HG03432 (cell line): ENCODE measurements around the gene SLCO2B1.

Source experiments
- ATAC-seq: cut with Tn5 transposase; IDR thresholded peaks from one replicate; pipeline ENCODE4 v1.9.1; 2021; ENCODE audit warnings: mild to moderate bottlenecking, moderate library complexity; ENCODE audit not compliant: unreplicated experiment

The SLCO2B1 gene

GRCh38 chr11:75193271-75193670, 42.4 kb downstream of the SLCO2B1 start:
- no peak for ATAC-seq

- ATAC-seq: no peak
Observed at GRCh38 chr11:75193711-75194110, 42.8 kb downstream of the SLCO2B1 start.

DNA sequence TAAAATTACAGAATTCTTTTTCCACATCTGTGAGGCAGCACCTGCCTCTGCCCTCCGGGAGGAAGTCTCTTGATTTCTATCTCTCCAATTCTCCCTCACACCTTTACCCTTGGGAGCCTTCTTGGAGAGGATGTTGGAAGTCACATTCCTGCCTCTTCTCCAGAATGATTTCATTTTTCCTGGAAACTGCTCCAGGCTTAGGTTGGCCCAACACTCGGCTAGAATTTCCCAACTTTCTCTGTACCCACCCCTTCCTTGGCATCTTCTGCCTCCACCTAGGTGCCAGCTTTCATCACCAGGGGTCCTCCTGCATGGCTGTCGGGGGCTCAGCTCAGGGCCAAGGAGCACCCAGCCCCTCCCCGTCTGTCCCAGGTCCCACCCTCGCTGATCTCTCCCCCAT, 43.2 kb downstream of the SLCO2B1 start:
- no peak for ATAC-seq

DNA sequence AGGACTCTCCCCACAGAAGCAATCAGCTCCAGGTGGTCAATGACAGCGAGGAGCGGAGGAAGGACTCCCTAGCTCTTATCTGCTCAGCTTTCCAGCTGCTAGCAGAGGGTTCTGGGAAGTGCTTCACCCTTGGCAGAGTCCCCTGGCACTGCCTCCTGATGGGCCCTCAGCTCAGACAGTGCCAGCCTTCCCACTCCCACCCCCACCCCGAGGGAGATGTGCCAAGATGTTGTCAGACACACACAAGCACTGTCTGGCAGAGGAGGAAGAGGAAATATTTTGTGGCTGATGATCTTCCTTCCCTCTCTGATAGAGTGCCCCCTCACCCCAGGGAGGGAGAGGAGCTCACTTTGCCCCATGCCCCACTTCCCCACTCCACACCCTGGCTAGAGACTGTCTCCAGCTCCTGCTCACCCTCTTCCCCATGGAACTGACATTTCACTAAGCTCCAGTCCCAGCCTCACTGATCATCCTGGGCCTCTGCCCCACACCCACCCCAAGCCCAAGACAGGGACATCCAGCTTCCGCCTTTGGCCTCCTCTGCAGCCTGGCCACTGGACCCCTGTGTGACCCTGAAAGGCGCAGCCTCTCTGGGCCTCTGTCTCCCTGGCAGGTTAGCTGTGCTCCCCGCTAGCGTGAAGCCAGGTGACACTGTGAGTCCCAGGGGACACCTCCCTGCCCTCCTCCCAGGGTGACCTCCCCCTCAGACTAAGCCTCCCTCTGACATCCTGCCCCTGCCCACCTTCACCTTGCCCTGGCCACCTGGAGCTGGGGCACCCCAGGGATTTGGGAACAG, 44.5 kb downstream of the SLCO2B1 start:
- no peak for ATAC-seq

- ATAC-seq: no peak
Observed at GRCh38 chr11:75196426-75196825, 45.5 kb downstream of the SLCO2B1 start.

DNA sequence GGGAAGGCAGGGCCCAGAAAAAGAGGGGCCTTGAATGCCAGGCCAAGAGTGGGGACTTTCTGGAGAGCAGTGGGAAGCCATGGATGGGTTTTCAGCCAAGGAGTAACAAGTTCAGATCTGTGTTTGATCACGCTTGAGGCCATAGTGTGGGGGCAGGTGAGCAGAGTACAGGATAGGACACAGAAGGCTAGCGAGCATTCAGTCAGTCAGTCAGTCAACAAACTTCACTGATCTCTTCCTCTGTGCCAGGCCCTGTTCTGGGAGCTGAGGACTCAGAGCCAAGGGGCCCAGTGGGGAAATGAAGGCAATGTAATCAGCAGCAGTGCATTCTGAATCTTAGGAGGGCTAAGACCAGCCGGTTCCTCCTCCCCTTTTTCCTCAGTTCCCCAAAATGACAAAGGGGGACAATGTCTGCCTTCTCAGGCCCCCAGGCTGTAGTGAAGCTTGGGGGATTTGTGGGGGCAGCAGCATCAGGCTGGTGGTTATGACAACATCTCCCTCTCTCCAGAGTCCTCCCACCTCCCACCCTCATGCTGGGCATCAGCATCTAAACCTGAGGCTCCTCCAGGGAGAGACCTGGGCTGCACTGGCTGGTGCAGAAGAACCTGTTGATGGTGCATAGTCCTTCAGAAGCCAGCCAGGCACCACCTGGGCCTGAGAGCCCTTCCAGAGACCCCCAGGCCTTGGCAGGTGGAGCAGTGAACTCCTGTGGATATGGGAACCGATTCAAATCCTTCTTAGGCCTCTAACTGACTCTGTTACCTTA, 46.8 kb downstream of the SLCO2B1 start:
- no peak for ATAC-seq

GRCh38 chr11:75198278-75198973, 47.5 kb downstream of the SLCO2B1 start:
- ATAC-seq: no peak

GRCh38 chr11:75199412-75199955, 48.6 kb downstream of the SLCO2B1 start:
- ATAC-seq: no peak

GRCh38 chr11:75200051-75200450, 49.1 kb downstream of the SLCO2B1 start:
- no peak for ATAC-seq

DNA sequence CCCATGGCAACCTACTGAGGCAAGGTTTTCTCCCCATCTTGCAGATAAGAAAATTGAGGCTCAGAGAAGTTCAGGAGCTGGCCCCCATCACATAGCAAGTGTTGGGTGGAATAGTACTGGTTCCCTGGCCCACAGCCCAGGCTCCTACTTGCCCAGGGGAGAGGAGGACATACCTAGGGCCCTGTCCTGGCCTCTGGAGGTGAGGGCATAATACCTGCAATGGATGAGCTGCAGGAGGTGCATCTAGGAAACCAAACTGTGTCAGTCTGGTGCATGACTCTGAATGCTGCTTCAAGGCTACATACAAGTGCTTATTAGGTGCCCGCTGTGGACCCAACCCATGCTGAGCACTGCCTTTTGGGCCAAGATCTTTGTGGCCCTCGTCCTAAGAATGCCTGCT, 49.6 kb downstream of the SLCO2B1 start:
- no peak for ATAC-seq

GRCh38 chr11:75201771-75202170, 50.9 kb downstream of the SLCO2B1 start:
- no peak for ATAC-seq

DNA sequence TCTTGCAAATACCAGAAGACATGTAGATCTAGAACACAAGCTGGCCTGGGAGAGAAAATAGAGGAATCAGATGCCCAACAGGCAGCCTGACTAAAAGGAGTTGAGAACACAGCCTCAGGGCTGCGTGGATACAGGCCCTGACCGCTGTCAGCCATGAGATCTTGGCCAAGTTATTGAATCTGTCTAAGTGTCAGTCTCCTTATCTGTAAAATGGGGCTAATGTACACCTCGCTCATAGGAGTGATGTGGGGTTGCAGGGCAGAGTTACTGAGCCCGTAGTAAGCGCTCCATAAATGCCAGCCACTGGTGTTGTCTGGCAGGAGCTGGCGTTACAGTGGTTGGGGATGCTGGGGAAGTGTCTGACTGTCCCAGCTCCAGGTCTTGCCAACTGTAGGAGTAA, 51.3 kb downstream of the SLCO2B1 start:
- ATAC-seq: no peak

DNA sequence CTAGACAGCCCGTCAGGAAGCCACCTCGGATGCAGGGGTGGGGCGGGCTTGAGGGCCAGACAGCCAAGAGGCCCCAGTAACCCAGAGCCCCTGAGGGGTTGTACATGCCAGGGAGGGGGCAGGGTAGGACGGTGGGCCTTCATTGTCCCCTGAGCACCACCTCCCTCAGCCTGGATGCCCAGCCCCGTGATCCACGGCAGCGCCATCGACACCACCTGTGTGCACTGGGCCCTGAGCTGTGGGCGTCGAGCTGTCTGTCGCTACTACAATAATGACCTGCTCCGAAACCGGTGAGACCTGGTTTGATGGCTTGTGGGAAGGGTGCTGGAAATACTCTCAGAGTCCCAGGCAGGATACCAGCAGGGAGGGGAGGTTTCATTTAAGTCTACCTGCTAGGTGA, 52.2 kb downstream of the SLCO2B1 start:
- ATAC-seq: no peak

GRCh38 chr11:75203641-75204011, 52.7 kb downstream of the SLCO2B1 start:
- ATAC-seq: no peak

DNA sequence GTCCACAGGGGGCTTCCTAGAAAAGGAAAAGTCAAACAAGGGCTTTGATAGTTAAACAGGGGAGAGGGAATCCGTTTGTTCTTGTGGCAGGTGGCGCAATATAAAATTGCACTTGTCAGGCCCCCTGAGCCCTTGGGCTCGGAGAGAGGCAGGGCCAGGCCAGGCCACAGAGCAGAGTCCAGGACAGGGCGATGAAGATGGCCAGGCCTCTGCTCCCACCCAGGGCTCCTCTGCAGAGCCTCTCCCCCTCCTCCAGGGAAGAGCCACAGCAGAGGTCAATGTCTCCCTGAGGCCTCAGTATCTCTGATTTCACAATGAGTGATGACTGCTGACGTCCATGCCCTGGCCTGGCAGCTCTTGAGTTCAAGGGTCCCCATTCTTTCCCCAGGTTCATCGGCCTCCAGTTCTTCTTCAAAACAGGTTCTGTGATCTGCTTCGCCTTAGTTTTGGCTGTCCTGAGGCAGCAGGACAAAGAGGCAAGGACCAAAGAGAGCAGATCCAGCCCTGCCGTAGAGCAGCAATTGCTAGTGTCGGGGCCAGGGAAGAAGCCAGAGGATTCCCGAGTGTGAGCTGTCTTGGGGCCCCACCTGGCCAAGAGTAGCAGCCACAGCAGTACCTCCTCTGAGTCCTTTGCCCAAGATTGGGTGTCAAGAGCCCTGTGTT, 53.2 kb downstream of the SLCO2B1 start:
- no peak for ATAC-seq

- no peak for ATAC-seq
Observed at GRCh38 chr11:75204685-75205563, 54.0 kb downstream of the SLCO2B1 start.

GRCh38 chr11:75205564-75206020, 54.7 kb downstream of the SLCO2B1 start:
- ATAC-seq: no peak

GRCh38 chr11:75208446-75208845, 57.5 kb downstream of the SLCO2B1 start:
- no peak for ATAC-seq

- no peak for ATAC-seq
Observed at GRCh38 chr11:75212411-75212810, 61.5 kb downstream of the SLCO2B1 start.

- ATAC-seq: no peak
Observed at GRCh38 chr11:75214411-75214821, 63.5 kb downstream of the SLCO2B1 start.
